Measurements from ENCODE around the gene GJC2. TPM values are rescaled to one million over a fixed set of nuclear protein-coding genes. Genes with fewer than 3 reads are reported as not detected.

Gene GJC2
- total RNA-seq, 1 donor from 2014 or later: 1.0 TPM

GRCh38 chr1:228118040-228118439 lies 31.7 kb upstream of the GJC2 start:
- Histone ChIP-seq H3K4me3 (no peak overlapping the region), H3K36me3 (no peaks in the 10 kb centered on the region), H3K27ac (replicated peaks) (no peak overlapping the region), H3K4me1 (no peaks in the 10 kb centered on the region), H3K27me3 (ENCODE audit: low read depth) (no peaks in the 10 kb centered on the region), H3K9me3 (replicated peaks) (no peaks in the 10 kb centered on the region)
- no peak for DNase-seq
- intact Hi-C loops (cut with micrococcal nuclease): no loop called here
- TF ChIP-seq, protein P1, sequence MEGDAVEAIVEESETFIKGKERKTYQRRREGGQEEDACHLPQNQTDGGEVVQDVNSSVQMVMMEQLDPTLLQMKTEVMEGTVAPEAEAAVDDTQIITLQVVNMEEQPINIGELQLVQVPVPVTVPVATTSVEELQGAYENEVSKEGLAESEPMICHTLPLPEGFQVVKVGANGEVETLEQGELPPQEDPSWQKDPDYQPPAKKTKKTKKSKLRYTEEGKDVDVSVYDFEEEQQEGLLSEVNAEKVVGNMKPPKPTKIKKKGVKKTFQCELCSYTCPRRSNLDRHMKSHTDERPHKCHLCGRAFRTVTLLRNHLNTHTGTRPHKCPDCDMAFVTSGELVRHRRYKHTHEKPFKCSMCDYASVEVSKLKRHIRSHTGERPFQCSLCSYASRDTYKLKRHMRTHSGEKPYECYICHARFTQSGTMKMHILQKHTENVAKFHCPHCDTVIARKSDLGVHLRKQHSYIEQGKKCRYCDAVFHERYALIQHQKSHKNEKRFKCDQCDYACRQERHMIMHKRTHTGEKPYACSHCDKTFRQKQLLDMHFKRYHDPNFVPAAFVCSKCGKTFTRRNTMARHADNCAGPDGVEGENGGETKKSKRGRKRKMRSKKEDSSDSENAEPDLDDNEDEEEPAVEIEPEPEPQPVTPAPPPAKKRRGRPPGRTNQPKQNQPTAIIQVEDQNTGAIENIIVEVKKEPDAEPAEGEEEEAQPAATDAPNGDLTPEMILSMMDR (IDR thresholded peaks at IDR 0.05; ENCODE audit: borderline replicate concordance): no peak

- H3K4me1 ChIP-seq: no peaks in the 10 kb centered on the region
- intact Hi-C loops (cut with micrococcal nuclease): no loop called here
- TF ChIP-seq, protein P1 (IDR thresholded peaks at IDR 0.05; ENCODE audit: borderline replicate concordance): no peak
Measured at GRCh38 chr1:228120351-228120750, 29.4 kb upstream of the GJC2 start.

DNA sequence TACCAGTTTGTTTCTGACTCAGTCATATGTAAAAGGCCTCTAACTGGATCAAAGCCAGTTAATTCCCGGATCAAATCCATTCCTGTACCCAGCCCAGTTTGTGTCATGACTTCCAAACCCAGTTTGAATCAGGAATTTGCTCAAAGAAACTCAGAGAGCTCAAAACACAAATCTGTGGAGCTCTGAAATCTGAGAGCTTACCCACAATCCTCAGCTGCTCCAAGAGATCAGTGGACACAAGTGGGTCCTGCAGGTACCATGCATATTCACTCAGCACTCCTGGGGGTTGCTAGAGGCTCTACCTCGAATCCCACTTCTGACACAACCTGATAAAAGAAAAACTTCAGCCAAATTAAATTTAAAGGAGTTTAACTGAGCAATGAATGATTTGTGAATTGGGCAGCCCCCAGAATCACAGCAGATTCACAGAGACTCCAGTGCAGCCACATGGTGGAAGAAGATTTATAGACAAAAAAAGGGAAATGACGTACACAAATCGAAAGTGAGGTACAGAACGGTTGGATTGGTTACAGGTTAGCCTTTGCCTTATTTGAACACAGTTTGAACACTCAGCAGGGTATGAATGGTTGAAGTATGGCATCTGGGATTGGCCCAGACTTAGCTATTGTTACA lies 28.8 kb upstream of the GJC2 start:
- no peaks in the 10 kb centered on the region for H3K27me3 ChIP-seq (ENCODE audit: low read depth)
- no peak for DNase-seq
- no peaks in the 10 kb centered on the region for H3K9me3 ChIP-seq (replicated peaks)
- H3K4me3 ChIP-seq: no peak overlapping the region
- no peaks in the 10 kb centered on the region for H3K4me1 ChIP-seq
- H3K36me3 ChIP-seq: no peaks in the 10 kb centered on the region
- TF ChIP-seq, protein P1 (IDR thresholded peaks at IDR 0.05; ENCODE audit: borderline replicate concordance): no peak
- H3K27ac ChIP-seq (replicated peaks): no peak overlapping the region
- intact Hi-C loops (cut with micrococcal nuclease): no loop called here

More at GRCh38 chr1:228120351-228120750, 29.4 kb upstream of the GJC2 start:
- no peak for DNase-seq
- Histone ChIP-seq H3K27ac (replicated peaks) (no peak overlapping the region), H3K9me3 (replicated peaks) (no peaks in the 10 kb centered on the region), H3K4me3 (no peak overlapping the region), H3K36me3 (no peaks in the 10 kb centered on the region), H3K27me3 (ENCODE audit: low read depth) (no peaks in the 10 kb centered on the region)

DNA sequence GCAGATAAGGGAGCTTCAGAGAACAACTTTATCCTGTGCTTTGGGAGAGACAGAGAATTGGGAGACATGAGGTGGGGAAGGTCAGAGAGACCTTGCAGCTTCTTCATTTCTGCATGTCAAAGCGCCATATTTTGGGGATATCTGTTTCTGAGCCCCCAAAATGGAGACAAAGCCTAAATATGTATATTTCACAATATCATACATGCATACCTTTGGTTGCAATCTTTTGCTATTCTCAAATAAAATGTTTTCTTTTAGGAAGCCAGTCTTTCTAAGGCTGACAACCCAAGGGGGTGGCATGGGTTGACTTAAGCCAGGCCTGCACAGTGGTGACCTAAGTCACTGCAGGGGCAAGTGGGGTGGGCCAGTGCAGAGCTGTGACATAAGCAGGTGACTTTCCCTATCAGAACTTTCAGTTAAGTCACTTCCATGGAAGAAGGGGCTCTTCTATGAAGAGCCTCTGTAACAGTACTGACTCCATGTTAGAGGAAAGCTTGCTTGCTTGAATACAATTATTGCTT lies 26.7 kb upstream of the GJC2 start:
- intact Hi-C loops (cut with micrococcal nuclease): no loop called here
- no peak for DNase-seq
- no peaks in the 10 kb centered on the region for H3K36me3 ChIP-seq
- H3K9me3 ChIP-seq (replicated peaks): no peaks in the 10 kb centered on the region
- H3K4me3 ChIP-seq: no peak overlapping the region
- TF ChIP-seq, protein P1 (IDR thresholded peaks at IDR 0.05; ENCODE audit: borderline replicate concordance): no peak
- no peaks in the 10 kb centered on the region for H3K27me3 ChIP-seq (ENCODE audit: low read depth)
- H3K4me1 ChIP-seq: no peaks in the 10 kb centered on the region
- H3K27ac ChIP-seq (replicated peaks): no peak overlapping the region

DNA sequence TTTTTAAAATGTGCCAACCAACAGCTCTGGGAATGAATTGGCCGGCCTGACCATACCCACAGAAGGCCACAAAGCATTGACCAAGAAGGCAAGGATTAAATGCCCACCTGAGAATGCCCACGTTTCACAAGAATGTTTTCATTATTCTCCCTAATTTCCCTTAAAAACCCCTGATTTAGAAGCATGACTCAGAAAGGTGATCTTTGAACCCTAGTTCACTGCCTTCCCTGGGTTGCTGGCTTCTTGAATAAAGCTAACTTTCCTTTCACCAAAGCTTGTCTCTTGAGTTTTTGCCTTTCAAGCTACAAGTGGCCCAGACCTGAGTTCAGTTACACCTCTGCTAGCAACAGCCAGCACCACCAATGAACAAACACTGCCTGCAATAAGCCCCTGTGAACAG lies 26.2 kb upstream of the GJC2 start:
- Histone ChIP-seq H3K36me3 (no peaks in the 10 kb centered on the region), H3K4me3 (no peak overlapping the region), H3K4me1 (no peaks in the 10 kb centered on the region), H3K27me3 (ENCODE audit: low read depth) (no peaks in the 10 kb centered on the region), H3K9me3 (replicated peaks) (no peaks in the 10 kb centered on the region), H3K27ac (replicated peaks) (no peak overlapping the region)
- no peak for DNase-seq
- TF ChIP-seq, protein P1 (IDR thresholded peaks at IDR 0.05; ENCODE audit: borderline replicate concordance): no peak
- intact Hi-C loops (cut with micrococcal nuclease): no loop called here

All from left ventricle myocardium inferior (tissue), 1 donor.